Fibroblast of the conjunctiva (primary cell): ENCODE results near the gene SLC16A10.

ENCODE experiments used
- DNase-seq: peaks from one replicate; pipeline ENCODE4 v3.0.0-alpha.2; 2010; ENCODE audit warnings: low read depth

SLC16A10 gene

GRCh38 chr6:111260570-111261298 lies 173.4 kb downstream of the SLC16A10 start:
- no peak for DNase-seq

- peak; percentile 8 for DNase-seq
These were observed 176.5 kb downstream of the SLC16A10 start for GRCh38 chr6:111263837-111264236.

GRCh38 chr6:111265842-111266241 lies 178.5 kb downstream of the SLC16A10 start:
- no peak for DNase-seq

- DNase-seq, result no peak
These were observed 179.0 kb downstream of the SLC16A10 start for GRCh38 chr6:111266276-111266675.

GRCh38 chr6:111267764-111268333 lies 180.5 kb downstream of the SLC16A10 start:
- DNase-seq, result no peak

- no peak for DNase-seq
These were observed 182.2 kb downstream of the SLC16A10 start for GRCh38 chr6:111269401-111269970.

- no peak for DNase-seq
These were observed 182.8 kb downstream of the SLC16A10 start for GRCh38 chr6:111270121-111270520.

GRCh38 chr6:111274593-111275217 lies 187.4 kb downstream of the SLC16A10 start:
- DNase-seq, result no peak

GRCh38 chr6:111276335-111276734 lies 189.0 kb downstream of the SLC16A10 start:
- DNase-seq, result no peak

- DNase-seq, result no peak
These were observed 189.4 kb downstream of the SLC16A10 start for GRCh38 chr6:111276736-111277135.

GRCh38 chr6:111277819-111278218 lies 190.5 kb downstream of the SLC16A10 start:
- no peak for DNase-seq

GRCh38 chr6:111278731-111279130 lies 191.4 kb downstream of the SLC16A10 start:
- DNase-seq, result no peak

GRCh38 chr6:111280445-111280955 lies 193.2 kb downstream of the SLC16A10 start:
- DNase-seq, result no peak
